H9 (cell line): ENCODE measurements around the gene VTI1B. TPM values are rescaled to one million over a fixed set of nuclear protein-coding genes. Genes with fewer than 3 reads are reported as not detected.
"Not testable (repeated sequence)": the region's sequence is repeated elsewhere in the genome, so short reads cannot be mapped to it uniquely, and the experiment has no call there.

Experiments
- DNase-seq: peaks from one replicate; pipeline ENCODE4 v3.0.0-alpha.2; 2017
- H2AFZ ChIP-seq: one replicate; pipeline ENCODE4 v1.6.1; 2013; ENCODE audit warnings: mild to moderate bottlenecking, low read length, control low read depth, moderate library complexity
- H2AK5ac ChIP-seq: 2 replicates; pipeline ENCODE4 v1.6.1; 2013; ENCODE audit warnings: low read length, control low read depth, mixed read lengths; ENCODE audit not compliant: insufficient read length
- H2BK120ac ChIP-seq: one replicate; pipeline ENCODE4 v1.6.1; 2013; ENCODE audit warnings: low read depth, mild to moderate bottlenecking, low read length, control low read depth, inconsistent platforms; ENCODE audit not compliant: poor library complexity, severe bottlenecking
- H2BK12ac ChIP-seq: 2 replicates; pipeline ENCODE4 v1.6.1; 2013; ENCODE audit warnings: low read length, control low read depth, mixed read lengths, low read depth; ENCODE audit not compliant: insufficient read length
- H2BK15ac ChIP-seq: 2 replicates; pipeline ENCODE4 v1.6.1; 2013; ENCODE audit warnings: low read depth, low read length, control low read depth
- H2BK20ac ChIP-seq: one replicate; pipeline ENCODE4 v1.6.1; 2013; ENCODE audit warnings: low read depth, mild to moderate bottlenecking, low read length, control low read depth, inconsistent platforms; ENCODE audit not compliant: poor library complexity, severe bottlenecking
- H2BK5ac ChIP-seq: 2 replicates; pipeline ENCODE4 v1.6.1; 2013; ENCODE audit warnings: low read length, control low read depth, mixed read lengths; ENCODE audit not compliant: insufficient read length
- H3K14ac ChIP-seq: 2 replicates; pipeline ENCODE4 v1.6.1; 2013; ENCODE audit warnings: low read length, control low read depth; ENCODE audit not compliant: insufficient read depth
- H3K18ac ChIP-seq: 2 replicates; pipeline ENCODE4 v1.6.1; 2013; ENCODE audit warnings: low read depth, mild to moderate bottlenecking, mixed read lengths, low read length, control low read depth; ENCODE audit not compliant: insufficient read length
- H3K23ac ChIP-seq: 2 replicates; pipeline ENCODE4 v1.6.1; 2013; ENCODE audit warnings: low read length, control low read depth, mixed read lengths, low read depth; ENCODE audit not compliant: insufficient read length
- H3K23me2 ChIP-seq: 2 replicates; pipeline ENCODE4 v1.6.1; 2013; ENCODE audit warnings: low read depth, mild to moderate bottlenecking, mixed read lengths, low read length, control low read depth; ENCODE audit not compliant: insufficient read length, poor library complexity, severe bottlenecking
- H3K27ac ChIP-seq: 2 replicates; pipeline ENCODE4 v1.5.1; 2013; ENCODE audit warnings: low read length, control low read depth, mixed read lengths, low read depth; ENCODE audit not compliant: insufficient read length
- H3K27me3 ChIP-seq: 2 replicates; pipeline ENCODE4 v1.6.1; 2013; ENCODE audit warnings: low read length, control low read depth, inconsistent platforms; ENCODE audit not compliant: insufficient read depth
- H3K4ac ChIP-seq: 2 replicates; pipeline ENCODE4 v1.6.1; 2013; ENCODE audit warnings: low read depth, mild to moderate bottlenecking, control low read depth, inconsistent platforms, low read length, moderate library complexity
- H3K4me1 ChIP-seq: 2 replicates; pipeline ENCODE4 v1.6.1; 2013; ENCODE audit warnings: low read length, control low read depth, inconsistent platforms; ENCODE audit not compliant: insufficient read depth
- H3K4me2 ChIP-seq: 2 replicates; pipeline ENCODE4 v1.6.1; 2013; ENCODE audit warnings: low read length, control low read depth, mixed read lengths; ENCODE audit not compliant: insufficient read length, insufficient read depth
- H3K56ac ChIP-seq: 2 replicates; pipeline ENCODE4 v1.6.1; 2013; ENCODE audit warnings: low read depth, mild to moderate bottlenecking, mixed read lengths, low read length, control low read depth; ENCODE audit not compliant: insufficient read length
- H3K79me1 ChIP-seq: 2 replicates; pipeline ENCODE4 v1.6.1; 2013; ENCODE audit warnings: low read depth, mild to moderate bottlenecking, moderate library complexity, low read length, control low read depth, inconsistent platforms; ENCODE audit not compliant: insufficient read depth, poor library complexity, severe bottlenecking
- H3K79me2 ChIP-seq: 2 replicates; pipeline ENCODE4 v1.6.1; 2013; ENCODE audit warnings: low read length, control low read depth, inconsistent platforms; ENCODE audit not compliant: insufficient read depth
- H3K9ac ChIP-seq: 2 replicates; pipeline ENCODE4 v1.6.1; 2013; ENCODE audit warnings: low read length, control low read depth, mixed read lengths; ENCODE audit not compliant: insufficient read length; ENCODE audit errors: extremely low read depth
- H3K9me3 ChIP-seq: one replicate; pipeline ENCODE4 v1.6.1; 2013; ENCODE audit warnings: low read depth, low read length, inconsistent platforms; ENCODE audit not compliant: control insufficient read depth
- H3T11ph ChIP-seq: one replicate; pipeline ENCODE4 v1.6.1; 2013; ENCODE audit warnings: mild to moderate bottlenecking, low read length, control low read depth, inconsistent platforms
- H4K20me1 ChIP-seq: one replicate; pipeline ENCODE4 v1.6.1; 2013; ENCODE audit not compliant: control insufficient read depth, insufficient read length, insufficient read depth
- H4K5ac ChIP-seq: 2 replicates; pipeline ENCODE4 v1.6.1; 2013; ENCODE audit warnings: low read depth, mild to moderate bottlenecking, mixed read lengths, low read length, control low read depth; ENCODE audit not compliant: insufficient read length
- H4K8ac ChIP-seq: replicated peaks from 2 replicates; pipeline ENCODE4 v1.6.1; 2013; ENCODE audit warnings: low read length, control low read depth, mixed read lengths, low read depth; ENCODE audit not compliant: insufficient read length
- H4K91ac ChIP-seq: 2 replicates; pipeline ENCODE4 v1.6.1; 2013; ENCODE audit warnings: low read depth, mild to moderate bottlenecking, moderate library complexity, mixed read lengths, low read length, control low read depth; ENCODE audit not compliant: insufficient read length
- H3K27ac Mint-ChIP-seq, 3 experiments: 2 replicates in 2 of 3; 3 replicates in 1 of 3; pipeline ENCODE4 v1.8.0; 2020 to 2021; ENCODE audit warnings: mixed read lengths in 3 of 3, mild to moderate bottlenecking in 1 of 3, moderate library complexity in 1 of 3
- H3K27me3 Mint-ChIP-seq: 2 replicates; pipeline ENCODE4 v1.8.0; 2021; ENCODE audit warnings: low read depth, mild to moderate bottlenecking, moderate library complexity, mixed read lengths
- H3K36me3 Mint-ChIP-seq, 3 experiments: 2 replicates in 2 of 3; 3 replicates in 1 of 3; pipeline ENCODE4 v1.8.0; 2020 to 2021; ENCODE audit warnings: low read depth in 3 of 3, mixed read lengths in 3 of 3; ENCODE audit not compliant: insufficient read depth in 1 of 3
- H3K4me1 Mint-ChIP-seq, 2 experiments: 2 replicates each; pipeline ENCODE4 v1.8.0; 2020; ENCODE audit warnings: mixed read lengths in 2 of 2
- H3K4me3 Mint-ChIP-seq, 2 experiments: 2 replicates in 1 of 2; 3 replicates in 1 of 2; pipeline ENCODE4 v1.8.0; 2020 to 2021; ENCODE audit warnings: mild to moderate bottlenecking in 2 of 2, mixed read lengths in 2 of 2, moderate library complexity in 1 of 2
- H3K9me3 Mint-ChIP-seq, 2 experiments: 2 replicates in 1 of 2; 3 replicates in 1 of 2; pipeline ENCODE4 v1.8.0; 2020; ENCODE audit warnings: mild to moderate bottlenecking in 2 of 2, mixed read lengths in 2 of 2, moderate library complexity in 1 of 2
- total RNA-seq: library from RNA; stranded (reverse); gene quantifications from 2 replicates; pipeline ENCODE4 v1.2.1, GENCODE V29; 2021

The VTI1B gene
- total RNA-seq, 1 experiment from 2014 or later, result 118 TPM

DNA sequence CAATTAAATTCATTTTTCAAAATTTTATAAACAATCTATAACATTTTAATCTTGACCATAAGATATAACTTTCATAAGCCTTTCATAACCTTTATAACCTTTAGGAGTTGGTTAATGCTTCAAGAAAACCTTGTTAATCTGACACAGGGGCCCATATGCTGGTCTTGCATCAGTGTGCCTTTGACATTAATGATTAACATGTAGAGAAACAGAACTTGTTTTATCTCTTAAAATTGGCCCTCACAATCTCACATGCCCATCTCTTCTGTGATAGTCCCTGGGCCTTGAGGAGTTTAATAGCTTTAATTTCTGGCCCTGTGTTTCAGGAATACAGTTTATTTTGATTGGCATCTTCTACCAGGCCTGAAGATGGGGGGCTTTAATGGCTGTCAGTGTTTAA lies 34.9 kb upstream of the VTI1B start:
- H3K4me1 Mint-ChIP-seq, H3K27ac Mint-ChIP-seq, H3K4me3 Mint-ChIP-seq: not testable (repeated sequence)

More for the DNA sequence above, 34.9 kb upstream of the VTI1B start:
- H3K4me2 ChIP-seq, H3K27me3 Mint-ChIP-seq, H4K20me1 ChIP-seq, H3K23ac ChIP-seq, H2AK5ac ChIP-seq, H3K4me1 ChIP-seq, H3K9ac ChIP-seq, H3K14ac ChIP-seq, H3K27me3 ChIP-seq, H3T11ph ChIP-seq, H3K23me2 ChIP-seq, H2BK120ac ChIP-seq, H2BK5ac ChIP-seq, H3K56ac ChIP-seq, H2BK20ac ChIP-seq, DNase-seq, H2BK15ac ChIP-seq, H4K91ac ChIP-seq, H2BK12ac ChIP-seq, H4K5ac ChIP-seq, H3K27ac ChIP-seq, H3K79me2 ChIP-seq, H4K8ac ChIP-seq, H3K18ac ChIP-seq, H3K79me1 ChIP-seq, H2AFZ ChIP-seq, H3K4ac ChIP-seq: not testable (repeated sequence)
- H3K9me3 ChIP-seq, result peaks cover 13% of the 10 kb centered on the region
- peaks cover 4 to 14% (median 5%) of the 10 kb centered on the region in 3 experiments; a peak in 6 of 7 replicates for H3K36me3 Mint-ChIP-seq
- peaks cover 46 to 52% of the 10 kb centered on the region in 2 experiments for H3K9me3 Mint-ChIP-seq
